COLO668 (cell line): ENCODE data around the gene RRP1B.
A peak's percentile ranks its signal among the peaks of the same experiment; 100 is the strongest.
"Not testable (repeated sequence)": the region's sequence is repeated elsewhere in the genome, so short reads cannot be mapped to it uniquely, and the experiment has no call there.

Experiments
- DNase-seq: peaks from one replicate; lab custom pipeline; 2025; ENCODE audit not compliant: unreplicated experiment; lab: John Stamatoyannopoulos, UW

The RRP1B gene

DNA sequence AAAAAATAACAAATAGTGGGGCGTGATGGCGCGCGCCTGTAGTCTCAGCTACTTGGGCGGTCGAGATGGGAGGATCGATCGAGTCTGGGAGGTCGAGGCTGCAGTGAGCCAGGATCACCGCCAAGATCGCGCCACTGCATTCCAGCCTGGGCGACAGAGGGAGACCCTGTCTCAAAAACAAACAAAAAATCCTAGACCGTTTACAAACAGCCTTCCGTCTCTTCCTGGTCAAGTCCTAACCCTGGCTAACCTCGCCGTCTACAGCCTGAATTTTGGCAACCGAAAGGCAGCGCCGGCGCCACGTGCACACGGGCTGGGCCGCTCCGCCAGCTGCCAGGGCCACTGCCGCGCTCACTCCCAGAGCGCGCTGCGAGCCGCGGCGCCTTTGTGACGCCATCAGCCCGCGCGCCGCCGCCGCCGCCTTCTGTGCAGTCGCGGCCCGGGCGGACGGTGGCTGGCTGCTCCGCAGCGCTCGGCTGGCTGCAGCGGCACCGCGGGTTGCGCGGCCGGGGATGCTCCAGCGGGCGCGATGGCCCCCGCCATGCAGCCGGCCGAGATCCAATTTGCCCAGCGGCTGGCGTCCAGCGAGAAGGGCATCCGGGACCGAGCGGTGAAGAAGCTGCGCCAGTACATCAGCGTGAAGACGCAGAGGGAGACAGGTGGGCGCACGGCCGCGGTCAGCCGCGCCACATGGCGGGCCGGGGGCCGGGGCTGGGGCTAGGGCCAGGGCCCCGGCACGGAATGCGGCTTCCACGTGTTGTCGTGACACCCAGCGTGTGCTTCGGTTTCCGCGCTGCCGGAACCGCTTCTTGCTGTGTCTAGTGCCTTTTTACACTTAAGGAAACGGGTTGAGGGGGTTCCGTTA lies at the start of gene RRP1B, which contains the start of gene HSF2BP:
RRP1B (plus strand) TSS at position 425 of the 865 bp plus-strand sequence; CDS start at position 530, 105 bp downstream.
HSF2BP (minus strand) TSS at position 353 of the 865 bp plus-strand sequence. CDS start 1,392 bp downstream, outside the sequence.
- DNase-seq: peak; percentile 95

DNA sequence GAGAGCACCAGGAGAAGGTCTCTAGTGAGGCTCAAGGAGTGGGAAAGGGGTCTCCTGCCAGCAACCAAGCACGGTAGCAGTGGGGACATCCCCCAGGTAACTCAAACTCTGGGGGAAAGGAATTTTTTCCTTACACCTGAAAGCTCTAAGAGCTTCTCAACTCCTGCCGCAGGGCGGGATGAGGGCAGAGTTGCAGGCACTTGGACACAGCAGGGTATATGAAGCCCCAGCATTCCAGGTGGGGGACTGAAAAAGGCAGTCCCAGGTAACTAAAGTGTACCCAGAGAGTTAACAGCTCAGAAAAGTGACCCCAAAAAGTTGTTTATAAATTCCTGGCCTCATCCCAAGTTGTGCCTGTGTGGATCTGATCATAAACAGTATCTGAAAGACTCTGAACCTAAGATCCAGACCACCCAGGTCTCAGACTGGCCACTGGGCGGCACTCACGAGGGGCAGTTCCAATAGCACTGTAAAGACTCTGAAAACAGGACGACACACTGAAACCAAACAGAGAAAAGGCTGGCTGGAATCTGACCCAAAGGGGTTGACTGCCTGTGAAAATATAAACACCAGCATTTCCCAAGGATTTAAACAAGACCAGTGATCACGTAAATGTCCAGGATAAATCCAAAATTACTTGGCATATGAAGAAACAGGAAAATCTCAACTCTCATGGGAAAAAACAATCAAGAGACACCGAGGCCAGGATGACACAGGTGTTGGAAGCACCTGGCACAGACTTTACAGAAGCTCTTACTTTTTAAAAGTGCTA lies 47.6 kb upstream of the RRP1B start:
- DNase-seq: peak; percentile 47

DNA sequence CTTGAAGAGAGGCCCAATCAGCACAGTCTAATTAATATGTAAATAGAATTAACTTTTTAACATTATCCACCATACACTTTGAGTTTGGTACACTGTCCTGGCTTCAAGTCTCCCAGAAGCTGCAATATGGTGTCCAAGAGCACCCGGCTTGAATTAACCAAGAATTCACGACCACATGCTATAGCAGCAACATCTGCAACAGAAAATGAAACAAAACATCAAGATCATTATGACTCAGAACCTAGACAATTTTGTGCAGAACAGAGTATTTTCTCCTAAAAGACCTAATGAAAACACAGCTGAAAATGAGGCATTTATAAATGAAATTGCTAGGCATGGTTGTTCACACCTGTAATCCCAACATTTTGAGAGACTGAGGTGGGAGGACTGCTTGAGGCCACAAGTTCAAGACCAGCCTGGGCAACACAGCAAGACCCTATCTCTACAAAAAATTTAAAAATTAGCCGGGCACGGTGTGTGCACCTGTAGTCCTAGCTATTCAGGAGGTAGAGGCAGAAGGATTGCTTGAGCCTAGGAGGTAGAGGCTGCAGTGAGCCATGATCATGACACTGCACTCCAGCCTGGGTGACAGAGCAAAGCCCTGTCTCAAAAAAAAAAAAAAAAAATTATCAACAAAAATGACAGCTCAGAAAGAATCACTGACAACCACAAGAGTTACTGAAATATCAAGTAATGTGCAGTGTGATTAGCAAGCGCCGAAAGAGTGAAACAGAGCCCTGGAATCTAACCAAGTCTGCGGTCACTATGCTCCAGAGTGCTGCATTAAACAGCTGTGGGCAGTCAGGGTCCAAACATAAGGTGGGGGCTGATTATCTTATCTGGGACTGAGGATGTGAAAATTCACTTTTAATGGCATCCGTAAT lies 45.4 kb upstream of the RRP1B start:
- DNase-seq: no peak

GRCh38 chr21:43614839-43615238 lies 44.5 kb upstream of the RRP1B start:
- no peak for DNase-seq

DNA sequence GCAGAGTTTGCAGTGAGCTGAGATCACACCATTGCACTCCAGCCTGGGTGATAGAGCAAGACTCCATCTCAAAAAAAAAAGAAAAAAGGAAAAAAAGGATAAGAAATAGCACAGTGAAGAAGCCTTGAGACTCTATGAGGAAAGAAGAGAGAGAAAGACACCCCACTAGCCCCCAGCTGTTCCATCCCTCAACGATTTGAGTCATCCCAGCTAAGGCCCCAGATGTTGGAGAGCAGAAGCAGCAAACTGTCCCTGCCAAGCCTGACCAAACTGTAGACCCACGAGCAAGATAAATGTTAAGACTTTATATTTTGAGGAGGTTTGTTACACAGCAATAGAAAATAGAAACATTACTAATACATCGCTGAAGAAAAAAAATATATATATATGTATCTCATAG lies 42.5 kb upstream of the RRP1B start:
- DNase-seq: not testable (repeated sequence)

DNA sequence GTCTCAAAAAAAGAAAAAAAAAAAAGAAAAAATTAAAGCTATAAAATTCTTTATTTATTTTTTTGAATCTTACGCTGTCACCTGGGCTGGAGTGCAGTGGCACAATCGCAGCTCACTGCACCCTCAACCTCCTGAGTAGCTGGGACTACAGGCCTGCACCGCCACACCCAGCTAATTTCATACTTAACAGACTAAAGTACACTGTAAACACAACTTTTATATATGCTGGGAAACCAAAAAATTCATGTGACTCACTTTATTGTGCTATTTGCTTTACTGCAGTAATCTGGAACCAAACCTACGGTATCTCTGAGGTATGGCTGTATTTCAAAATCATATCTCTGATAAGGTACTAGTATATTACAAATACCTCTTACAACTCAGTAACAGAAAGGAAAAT lies 40.4 kb upstream of the RRP1B start:
- no peak for DNase-seq

DNA sequence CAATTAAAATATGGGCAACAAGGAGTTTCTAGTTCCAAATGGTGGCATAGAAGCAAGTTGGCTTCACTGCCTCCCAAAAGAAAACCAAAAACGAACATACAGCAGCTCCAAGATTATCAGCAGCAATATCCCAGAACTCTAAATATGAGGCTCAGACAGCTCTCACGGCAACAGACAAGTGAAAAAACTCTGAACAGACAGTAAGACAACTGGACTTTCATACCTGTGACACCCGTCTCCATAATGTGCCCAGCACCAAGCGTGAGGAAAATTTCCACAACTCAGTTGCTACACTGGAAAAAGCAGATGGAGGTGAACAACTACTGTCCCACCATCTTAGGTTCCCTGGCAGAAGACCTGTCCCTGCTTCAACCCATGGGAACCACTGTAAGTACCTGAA lies 40.0 kb upstream of the RRP1B start:
- DNase-seq: no peak

DNA sequence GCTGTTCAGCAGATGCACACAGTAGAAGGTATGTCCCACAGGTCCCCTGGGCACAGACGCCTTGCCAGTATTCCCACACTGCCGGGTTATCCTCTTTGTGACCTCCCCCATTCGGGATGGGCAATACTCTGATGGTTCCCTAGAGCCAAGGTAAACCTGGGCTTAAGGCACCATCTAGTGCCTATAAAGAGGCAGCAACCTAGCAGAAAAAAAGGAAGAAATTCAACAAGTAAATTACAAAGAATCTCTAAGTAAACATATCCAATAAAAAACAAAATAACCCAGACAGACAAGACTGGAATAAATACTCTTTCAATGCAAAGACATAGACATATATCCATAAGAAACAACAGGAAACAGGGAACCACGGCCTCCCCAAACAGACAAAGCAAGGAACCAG lies 39.5 kb upstream of the RRP1B start:
- DNase-seq: no peak

DNA sequence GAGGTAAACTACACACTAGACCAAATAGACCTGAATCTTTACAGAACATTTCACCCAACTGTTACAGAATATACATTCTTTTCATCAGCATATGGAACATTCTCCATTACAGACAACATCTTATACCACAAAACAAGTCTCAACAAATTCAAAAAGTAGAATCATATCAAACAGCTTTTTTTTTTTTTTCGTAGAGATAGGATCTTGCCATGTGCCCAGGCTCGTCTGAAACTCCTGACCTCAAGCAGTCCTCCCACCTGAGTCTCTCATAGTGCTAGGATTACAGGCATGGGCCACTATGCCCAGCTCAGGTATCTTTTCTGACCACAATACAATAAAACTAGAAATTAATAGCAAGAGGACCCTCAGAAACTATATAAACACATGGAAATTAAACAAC lies 36.6 kb upstream of the RRP1B start:
- no peak for DNase-seq

GRCh38 chr21:43623588-43623987 lies 35.8 kb upstream of the RRP1B start:
- no peak for DNase-seq

DNA sequence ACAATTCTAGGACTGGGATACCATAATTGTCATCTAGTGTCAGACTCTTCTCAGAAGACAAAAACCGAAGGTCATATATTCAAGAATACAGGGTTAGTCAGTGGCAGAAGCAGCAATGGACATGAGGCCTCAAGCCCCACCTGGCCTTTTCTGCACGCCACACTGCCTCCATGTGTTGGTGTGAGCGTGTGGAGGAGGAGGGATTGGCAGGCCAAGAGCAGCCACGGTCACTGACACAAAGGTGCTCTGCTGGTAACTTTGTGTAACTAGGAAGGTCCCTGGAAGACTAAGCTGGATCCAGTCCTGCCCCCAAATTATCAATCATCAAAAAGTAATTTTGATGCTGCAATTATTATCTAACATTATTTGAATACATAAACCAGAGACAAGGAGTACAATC lies 35.0 kb upstream of the RRP1B start:
- no peak for DNase-seq

GRCh38 chr21:43626390-43626789 lies 33.0 kb upstream of the RRP1B start:
- no peak for DNase-seq

DNA sequence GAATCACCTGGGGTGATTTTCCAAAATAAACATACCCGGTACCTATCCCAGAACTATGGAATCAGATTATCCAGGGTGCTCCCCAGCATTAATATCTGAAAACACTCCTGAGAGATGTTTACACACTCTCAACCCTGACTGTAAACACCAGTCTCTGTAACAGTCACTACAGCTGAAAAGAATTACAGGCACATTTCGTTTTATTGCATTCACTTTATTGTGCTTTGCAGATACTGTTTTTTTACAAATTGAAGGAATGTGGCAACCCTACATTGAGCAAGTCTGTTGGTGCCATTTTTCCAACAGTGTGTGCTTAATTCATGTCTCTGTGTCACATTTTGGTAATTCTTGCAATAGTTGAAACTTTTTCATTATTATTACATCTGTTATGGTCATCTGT lies 31.8 kb upstream of the RRP1B start:
- DNase-seq: no peak

GRCh38 chr21:43631411-43632107 lies 27.8 kb upstream of the RRP1B start:
- DNase-seq: no peak

GRCh38 chr21:43632373-43632905 lies 26.9 kb upstream of the RRP1B start:
- DNase-seq: no peak

DNA sequence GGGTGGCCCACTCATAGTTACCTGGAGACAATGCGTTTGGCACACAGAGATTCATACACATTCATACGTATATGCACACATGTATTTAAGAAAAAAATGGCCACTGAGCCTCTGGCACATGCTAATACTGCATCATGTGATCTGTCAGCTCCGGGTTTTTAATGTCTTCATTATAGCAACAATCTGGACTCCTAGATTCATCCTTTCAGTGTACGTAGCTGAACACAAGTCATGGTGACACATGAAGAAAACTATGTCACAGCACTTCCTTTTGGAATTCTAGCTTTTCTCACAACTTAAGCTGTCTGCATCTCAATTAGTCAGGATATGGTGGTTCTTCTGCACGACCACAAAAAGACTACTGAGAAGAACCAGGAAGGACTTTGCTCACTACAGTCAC lies 24.7 kb upstream of the RRP1B start:
- no peak for DNase-seq

GRCh38 chr21:43635436-43635835 lies 23.9 kb upstream of the RRP1B start:
- no peak for DNase-seq

DNA sequence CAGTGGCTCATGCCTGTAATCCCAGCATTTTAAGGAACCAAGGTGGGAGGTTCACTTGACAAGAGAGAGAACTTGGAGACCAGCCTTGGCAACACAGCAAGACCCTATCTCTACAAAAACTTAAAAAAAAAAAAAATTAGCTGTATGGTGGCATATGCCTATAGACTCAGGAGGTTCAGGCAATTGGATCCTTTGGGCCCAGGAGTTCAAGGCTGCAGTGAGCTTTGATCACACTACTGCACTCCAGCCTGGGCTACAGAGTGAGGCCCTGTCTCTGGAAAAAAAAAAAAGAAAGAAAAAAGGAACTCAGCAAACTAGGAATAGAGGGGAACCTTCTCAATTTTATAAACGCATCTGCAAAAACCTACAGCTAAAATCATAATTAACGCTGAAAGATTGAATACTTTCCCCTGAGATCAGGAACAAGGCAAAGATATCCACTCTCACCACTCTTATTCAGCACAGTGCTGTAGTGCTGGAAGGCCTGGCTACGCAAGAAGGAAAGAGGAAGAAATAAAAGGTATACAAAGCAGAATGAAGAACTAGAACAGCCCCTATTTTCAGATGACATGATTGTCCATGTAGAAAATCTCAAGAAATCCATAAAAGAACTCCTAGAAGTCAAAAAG lies 21.7 kb upstream of the RRP1B start:
- no peak for DNase-seq

GRCh38 chr21:43639470-43640353 lies 19.6 kb upstream of the RRP1B start:
- DNase-seq: no peak
